GM19463 (cell line): Measurements from ENCODE around the gene HRH1.
"Not testable (repeated sequence)": the region's sequence is repeated elsewhere in the genome, so short reads cannot be mapped to it uniquely, and the experiment has no call there.

Experiments
- ATAC-seq: cut with Tn5 transposase; IDR thresholded peaks from one replicate; pipeline ENCODE4 v1.9.1; 2021; ENCODE audit warnings: mild to moderate bottlenecking, moderate library complexity; ENCODE audit not compliant: unreplicated experiment

Gene HRH1

GRCh38 chr3:11168881-11169805, 14.8 kb downstream of the HRH1 start:
- no peak for ATAC-seq

- ATAC-seq, result no peak
These were observed 15.9 kb downstream of the HRH1 start for GRCh38 chr3:11170052-11170770.

- no peak for ATAC-seq
These were observed 17.9 kb downstream of the HRH1 start for GRCh38 chr3:11172096-11172690.

- ATAC-seq, result no peak
These were observed 19.7 kb downstream of the HRH1 start for GRCh38 chr3:11173828-11174465.

GRCh38 chr3:11178421-11178820, 24.1 kb downstream of the HRH1 start:
- ATAC-seq, result no peak

- not testable (repeated sequence) for ATAC-seq
These were observed 30.2 kb downstream of the HRH1 start for GRCh38 chr3:11184328-11184969.

GRCh38 chr3:11185144-11185543, 30.9 kb downstream of the HRH1 start:
- ATAC-seq, result no peak

- ATAC-seq, result no peak
These were observed 31.4 kb downstream of the HRH1 start for GRCh38 chr3:11185564-11186317.

- ATAC-seq, result no peak
These were observed 32.0 kb downstream of the HRH1 start for GRCh38 chr3:11186318-11186692.

GRCh38 chr3:11186771-11187191, 32.5 kb downstream of the HRH1 start:
- no peak for ATAC-seq

- ATAC-seq, result no peak
These were observed 33.4 kb downstream of the HRH1 start for GRCh38 chr3:11187681-11188080.

GRCh38 chr3:11188231-11188630, 33.9 kb downstream of the HRH1 start:
- ATAC-seq, result no peak

- ATAC-seq, result no peak
These were observed 40.9 kb downstream of the HRH1 start for GRCh38 chr3:11195201-11195600.

- ATAC-seq, result no peak
These were observed 41.5 kb downstream of the HRH1 start for GRCh38 chr3:11195721-11196332.

- no peak for ATAC-seq
These were observed 43.2 kb downstream of the HRH1 start for GRCh38 chr3:11197484-11197883.

GRCh38 chr3:11198070-11198469, 43.8 kb downstream of the HRH1 start:
- no peak for ATAC-seq

- no peak for ATAC-seq
These were observed 44.2 kb downstream of the HRH1 start for GRCh38 chr3:11198495-11198894.

GRCh38 chr3:11199902-11200845, 45.9 kb downstream of the HRH1 start:
- ATAC-seq, result no peak
